ENCODE data around the gene KIF17. TPM values are rescaled to one million over a fixed set of nuclear protein-coding genes. Genes with fewer than 3 reads are reported as not detected.

Gene KIF17
- total RNA-seq, 2 experiments from 2014 or later = not detected

- Mint-ChIP-seq H3K9me3 (ENCODE audit: low read depth) (peaks cover 2% of the 10 kb centered on the region), H3K4me1 (no peaks in the 10 kb centered on the region), H3K27me3 (peaks cover 26% of the 10 kb centered on the region), H3K27ac (no peak overlapping the region), H3K36me3 (no peaks in the 10 kb centered on the region), H3K4me3 (no peak overlapping the region)
- DNase-seq (no peak), ATAC-seq (no peak)
- CTCF ChIA-PET = interaction anchor here (1.0 to 1.4 kb wide), 2 partner anchors 9 to 51 kb away, joined by 3 read pairs; no protein-coding TSS in a partner anchor
These were observed 92.4 kb downstream of the KIF17 start for GRCh38 chr1:20625176-20626097.

- H3K36me3 Mint-ChIP-seq = no peaks in the 10 kb centered on the region
- peaks cover 2% of the 10 kb centered on the region for H3K9me3 Mint-ChIP-seq (ENCODE audit: low read depth)
- no peak overlapping the region for H3K4me3 Mint-ChIP-seq
- no peak overlapping the region for H3K27ac Mint-ChIP-seq
- H3K4me1 Mint-ChIP-seq = no peaks in the 10 kb centered on the region
- ATAC-seq (no peak), DNase-seq (no peak)
- H3K27me3 Mint-ChIP-seq = peaks cover 26% of the 10 kb centered on the region
- CTCF ChIA-PET = interaction anchor here (1.4 kb wide), 1 partner anchor 50 kb away, joined by 3 read pairs; no protein-coding TSS in a partner anchor
These were observed 93.1 kb downstream of the KIF17 start for GRCh38 chr1:20624709-20625108.

GRCh38 chr1:20621012-20621411, 96.8 kb downstream of the KIF17 start:
- peaks cover 18% of the 10 kb centered on the region for H3K27me3 Mint-ChIP-seq
- no peaks in the 10 kb centered on the region for H3K9me3 Mint-ChIP-seq (ENCODE audit: low read depth)
- no peak overlapping the region for H3K27ac Mint-ChIP-seq
- H3K36me3 Mint-ChIP-seq = no peaks in the 10 kb centered on the region
- CTCF ChIA-PET = interaction anchor here (2.3 kb wide), 1 partner anchor 12 kb away, joined by 8 read pairs; the partner anchor contains the start of gene PINK1
- DNase-seq (no peak), ATAC-seq (no peak)
- no peaks in the 10 kb centered on the region for H3K4me1 Mint-ChIP-seq
- no peak overlapping the region for H3K4me3 Mint-ChIP-seq

GRCh38 chr1:20619999-20620398, 97.8 kb downstream of the KIF17 start:
- H3K9me3 Mint-ChIP-seq (ENCODE audit: low read depth) = no peaks in the 10 kb centered on the region
- DNase-seq = no peak
- no peak overlapping the region for H3K4me3 Mint-ChIP-seq
- ATAC-seq = no peak
- no peaks in the 10 kb centered on the region for H3K36me3 Mint-ChIP-seq
- H3K27ac Mint-ChIP-seq = no peak overlapping the region
- H3K4me1 Mint-ChIP-seq = no peaks in the 10 kb centered on the region
- peaks cover 14% of the 10 kb centered on the region for H3K27me3 Mint-ChIP-seq
- CTCF ChIA-PET = interaction anchor here (1.3 kb wide), 1 partner anchor 10 kb away, joined by 3 read pairs; no protein-coding TSS in a partner anchor

GRCh38 chr1:20618550-20618949, 99.3 kb downstream of the KIF17 start:
- no peaks in the 10 kb centered on the region for H3K9me3 Mint-ChIP-seq (ENCODE audit: low read depth)
- ATAC-seq = no peak
- CTCF ChIA-PET = interaction anchor here (1.1 to 1.3 kb wide), 2 partner anchors 12 to 15 kb away, joined by 3 read pairs; no protein-coding TSS in a partner anchor

GRCh38 chr1:20616847-20617487, 100.8 kb downstream of the KIF17 start:
- DNase-seq = no peak
- H3K4me3 Mint-ChIP-seq = no peak overlapping the region
- no peak overlapping the region for H3K27ac Mint-ChIP-seq
- H3K27me3 Mint-ChIP-seq = peaks cover 12% of the 10 kb centered on the region
- H3K4me1 Mint-ChIP-seq = no peaks in the 10 kb centered on the region
- CTCF ChIA-PET = no interaction called here
- no peaks in the 10 kb centered on the region for H3K9me3 Mint-ChIP-seq (ENCODE audit: low read depth)
- no peak for ATAC-seq
- no peaks in the 10 kb centered on the region for H3K36me3 Mint-ChIP-seq

More at GRCh38 chr1:20618550-20618949, 99.3 kb downstream of the KIF17 start:
- Mint-ChIP-seq H3K36me3 (no peaks in the 10 kb centered on the region), H3K27me3 (peaks cover 13% of the 10 kb centered on the region), H3K27ac (no peak overlapping the region), H3K4me1 (no peaks in the 10 kb centered on the region), H3K4me3 (no peak overlapping the region)
- DNase-seq = no peak

GRCh38 chr1:20615946-20616846, 101.6 kb downstream of the KIF17 start:
- CTCF ChIA-PET = no interaction called here
- DNase-seq (no peak), ATAC-seq (no peak)
- Mint-ChIP-seq H3K27ac (no peak overlapping the region), H3K36me3 (no peaks in the 10 kb centered on the region), H3K4me1 (no peaks in the 10 kb centered on the region), H3K4me3 (no peak overlapping the region), H3K27me3 (peaks cover 13% of the 10 kb centered on the region), H3K9me3 (ENCODE audit: low read depth) (no peaks in the 10 kb centered on the region)

GRCh38 chr1:20614131-20614579, 103.7 kb downstream of the KIF17 start:
- ATAC-seq (no peak), DNase-seq (no peak)
- no peaks in the 10 kb centered on the region for H3K4me1 Mint-ChIP-seq
- H3K36me3 Mint-ChIP-seq = no peaks in the 10 kb centered on the region
- peaks cover 13% of the 10 kb centered on the region for H3K27me3 Mint-ChIP-seq
- no peak overlapping the region for H3K4me3 Mint-ChIP-seq
- H3K9me3 Mint-ChIP-seq (ENCODE audit: low read depth) = no peaks in the 10 kb centered on the region
- CTCF ChIA-PET = no interaction called here
- H3K27ac Mint-ChIP-seq = no peak overlapping the region

Other genes starting within 250 kb of the KIF17 start
- under 1 TPM; 0.47 to 0.82 TPM for gene CAMK2N1, start 231.8 kb downstream of the KIF17 start, total RNA-seq
- gene MUL1, start 209.9 kb downstream of the KIF17 start, total RNA-seq = 10 to 100 TPM; 14.9 to 19.5 TPM
- not detected for gene FAM43B, start 165.4 kb downstream of the KIF17 start, total RNA-seq
- not detected for gene CDA, start 128.9 kb downstream of the KIF17 start, total RNA-seq
- 1 to 10 TPM; 3.7 to 5.3 TPM for gene PINK1, start 84.5 kb downstream of the KIF17 start, total RNA-seq
- gene DDOST, start 56.6 kb downstream of the KIF17 start, total RNA-seq = 100 to 1,000 TPM; 137 to 170 TPM
- gene SH2D5, start 14.7 kb upstream of the KIF17 start, total RNA-seq = not detected
- 100 to 1,000 TPM; 295 to 364 TPM for gene HP1BP3, start 69.3 kb upstream of the KIF17 start, total RNA-seq